OCI-LY3 (cell line): ENCODE measurements around the gene RMND5A.
"Not testable (repeated sequence)": the region's sequence is repeated elsewhere in the genome, so short reads cannot be mapped to it uniquely, and the experiment has no call there.

Experiments
- EZH2phosphoT487 ChIP-seq: fragments of 200-600 bp; shearing (Covaris generic); IDR thresholded peaks from 2 replicates; pipeline ENCODE4 v1.6.1; 2018; ENCODE audit warnings: antibody characterized with exemption, mixed run types, low read depth
- TF ChIP-seq, protein P1 (sequence below): fragments of 200-600, 300-600 bp; sonication (generic); IDR thresholded peaks from 2 replicates; pipeline ENCODE4 v1.5.1; 2014; ENCODE audit warnings: antibody characterized with exemption, low read length, low read depth

DNA sequence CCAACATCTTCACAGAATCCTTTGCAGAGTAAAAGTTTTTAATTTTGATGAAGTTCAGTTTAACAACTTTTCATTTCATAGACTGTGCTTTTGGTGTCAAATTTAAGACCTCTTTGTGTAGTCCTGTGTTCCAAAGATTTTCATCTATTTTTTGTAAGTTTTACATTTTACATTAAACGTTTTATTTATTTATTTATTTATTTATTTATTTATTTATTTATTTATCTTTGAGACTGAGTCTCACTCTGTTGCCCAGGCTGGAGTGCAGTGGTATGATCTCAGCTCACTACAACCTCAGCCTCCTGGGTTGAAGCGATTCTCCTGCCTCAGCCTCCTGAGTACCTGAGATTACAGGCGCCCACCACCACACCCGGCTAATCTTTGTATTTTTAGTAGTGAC lies 12.0 kb upstream of the RMND5A start:
- TF ChIP-seq, protein P1, sequence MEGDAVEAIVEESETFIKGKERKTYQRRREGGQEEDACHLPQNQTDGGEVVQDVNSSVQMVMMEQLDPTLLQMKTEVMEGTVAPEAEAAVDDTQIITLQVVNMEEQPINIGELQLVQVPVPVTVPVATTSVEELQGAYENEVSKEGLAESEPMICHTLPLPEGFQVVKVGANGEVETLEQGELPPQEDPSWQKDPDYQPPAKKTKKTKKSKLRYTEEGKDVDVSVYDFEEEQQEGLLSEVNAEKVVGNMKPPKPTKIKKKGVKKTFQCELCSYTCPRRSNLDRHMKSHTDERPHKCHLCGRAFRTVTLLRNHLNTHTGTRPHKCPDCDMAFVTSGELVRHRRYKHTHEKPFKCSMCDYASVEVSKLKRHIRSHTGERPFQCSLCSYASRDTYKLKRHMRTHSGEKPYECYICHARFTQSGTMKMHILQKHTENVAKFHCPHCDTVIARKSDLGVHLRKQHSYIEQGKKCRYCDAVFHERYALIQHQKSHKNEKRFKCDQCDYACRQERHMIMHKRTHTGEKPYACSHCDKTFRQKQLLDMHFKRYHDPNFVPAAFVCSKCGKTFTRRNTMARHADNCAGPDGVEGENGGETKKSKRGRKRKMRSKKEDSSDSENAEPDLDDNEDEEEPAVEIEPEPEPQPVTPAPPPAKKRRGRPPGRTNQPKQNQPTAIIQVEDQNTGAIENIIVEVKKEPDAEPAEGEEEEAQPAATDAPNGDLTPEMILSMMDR: not testable (repeated sequence)
- not testable (repeated sequence) for TF ChIP-seq EZH2phosphoT487
